SK-MEL-5 (cell line): Measurements from ENCODE around the gene LHX1. TPM values are rescaled to one million over a fixed set of nuclear protein-coding genes. Genes with fewer than 3 reads are reported as not detected.

Experiments used
- DNase-seq: peaks from one replicate; pipeline ENCODE4 v3.0.0-alpha.2; 2016; ENCODE audit warnings: low read depth, low spot score
- in situ Hi-C: cut with HindIII; loops from 2 replicates; pipeline ENCODE4 v1.10.0; 2016; ENCODE audit warnings: low sequenced_read_pairs, high pct_unique_total_duplicates, low pct_unique_long_range_greater_than_20kb
- total RNA-seq: library from RNA; depleted of rRNA; stranded (reverse); fragments of >200 nt; shearing (Covaris generic); gene quantifications from 2 replicates; pipeline ENCODE4 v1.2.3, GENCODE V29; 2014

LHX1 gene
- total RNA-seq, 1 experiment from 2014 or later = 1.2 TPM

DNA sequence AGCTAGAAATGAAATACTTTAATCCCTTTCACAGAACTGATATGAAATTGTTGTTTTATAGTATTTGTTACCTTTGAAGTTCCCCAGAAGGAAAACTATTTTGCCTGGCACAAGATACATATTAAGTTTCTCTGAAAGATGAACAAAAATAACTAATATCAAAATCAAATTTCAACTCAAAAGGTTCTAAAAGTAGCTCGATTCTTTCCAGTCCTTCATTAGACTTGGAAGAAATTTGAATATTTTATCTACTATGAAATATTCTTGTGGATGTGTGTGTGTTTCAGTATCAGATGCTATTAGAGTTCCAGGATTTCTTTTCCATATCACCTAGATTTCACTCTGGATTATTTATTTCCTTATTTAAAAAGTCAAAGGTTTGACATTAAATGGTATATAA lies 7.9 kb downstream of the LHX1 start:
- DNase-seq = no peak
- in situ Hi-C loops = no loop called here

DNA sequence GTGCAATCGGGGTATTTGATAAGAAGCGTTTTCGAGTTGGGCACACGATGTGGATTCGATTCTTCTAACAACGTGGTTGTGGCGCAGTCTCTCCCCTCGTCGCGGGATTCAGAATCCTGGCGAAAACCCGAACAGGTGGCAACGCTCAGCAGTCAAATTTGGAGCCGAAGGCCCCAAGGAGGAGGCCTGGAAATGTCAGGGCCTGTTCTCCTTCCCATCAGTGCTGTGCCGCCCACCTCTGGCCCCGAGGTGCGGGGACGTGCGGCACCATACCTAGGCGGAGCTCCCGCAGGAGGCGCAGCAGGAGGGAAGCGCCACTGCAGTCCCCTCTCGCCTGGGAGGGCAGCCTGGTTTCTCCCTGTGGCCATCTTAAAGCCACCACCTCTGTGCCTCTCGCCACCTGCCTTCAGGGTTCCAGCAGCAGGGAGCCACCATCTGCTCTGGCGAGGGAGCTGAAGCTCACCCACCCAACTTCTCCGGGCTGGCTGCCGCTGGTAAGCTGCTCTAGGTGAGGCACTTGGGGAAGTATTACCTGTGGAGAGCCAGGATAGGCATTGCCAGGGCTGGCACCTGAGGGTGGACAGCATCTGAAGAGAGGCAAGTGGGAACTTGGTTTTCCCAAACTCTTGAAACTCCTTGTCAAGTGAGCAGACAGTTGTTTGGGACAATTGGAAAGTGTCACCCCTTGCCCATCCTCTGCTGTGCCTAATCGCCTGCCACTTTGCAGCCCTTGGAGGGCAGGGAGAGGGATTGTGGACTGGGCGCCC lies 8.9 kb downstream of the LHX1 start:
- in situ Hi-C loops = no loop called here
- no peak for DNase-seq

DNA sequence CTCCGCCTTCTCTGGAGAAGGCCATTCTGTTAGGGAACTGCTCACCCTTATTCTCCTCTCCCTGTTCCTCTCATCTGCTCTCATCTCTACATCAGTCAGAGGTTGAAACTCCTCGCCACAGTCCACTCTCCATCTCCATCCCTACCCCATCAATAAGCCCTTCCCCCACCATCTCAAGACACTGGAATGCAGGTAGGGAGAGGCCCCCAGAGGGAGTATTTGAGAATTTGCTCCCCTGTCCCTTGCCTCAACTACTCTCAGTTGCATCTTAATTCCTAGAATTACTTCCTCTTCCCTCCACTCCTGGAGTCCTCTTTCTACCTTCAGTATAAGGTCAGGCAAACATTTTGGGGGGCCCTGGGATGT lies 9.4 kb downstream of the LHX1 start:
- in situ Hi-C loops = no loop called here
- no peak for DNase-seq

DNA sequence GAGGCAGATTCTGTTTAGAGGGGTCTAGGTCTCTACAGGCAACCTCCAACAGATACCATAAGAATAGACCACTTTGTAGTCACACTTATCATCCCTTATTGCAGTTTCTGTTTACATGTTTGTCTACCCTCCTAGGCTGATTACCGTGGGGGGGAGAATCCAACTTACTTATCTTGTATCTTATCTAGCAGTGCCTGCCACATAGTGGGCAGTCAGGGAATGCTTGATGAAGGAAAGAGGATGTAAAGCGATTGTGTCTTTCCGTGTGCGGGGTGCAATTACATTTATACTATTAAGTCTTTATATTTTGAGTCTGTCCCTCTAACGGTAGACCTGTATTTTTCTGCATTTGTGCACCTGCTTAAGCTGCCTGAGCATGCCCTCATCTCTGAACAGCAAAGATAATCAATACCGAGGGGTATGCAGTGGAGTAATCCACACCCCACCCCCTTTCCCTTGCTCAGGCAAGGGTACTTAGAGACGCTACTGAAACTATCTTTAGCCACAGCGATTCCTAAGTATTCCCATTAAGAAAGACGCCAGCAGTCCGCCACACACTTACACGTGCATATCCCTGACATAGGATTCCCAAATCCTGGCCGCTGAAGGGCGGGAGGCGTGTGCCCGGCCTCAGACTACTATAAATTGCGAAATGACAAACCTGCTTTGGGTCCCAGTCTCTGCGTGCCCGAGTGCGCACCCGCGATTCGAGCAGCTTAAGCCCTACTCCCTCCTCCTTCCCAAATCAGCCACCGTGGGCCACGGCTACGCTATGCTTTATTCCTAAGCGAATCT lies 10.8 kb downstream of the LHX1 start:
- DNase-seq = peak; percentile 11
- in situ Hi-C loops = no loop called here

DNA sequence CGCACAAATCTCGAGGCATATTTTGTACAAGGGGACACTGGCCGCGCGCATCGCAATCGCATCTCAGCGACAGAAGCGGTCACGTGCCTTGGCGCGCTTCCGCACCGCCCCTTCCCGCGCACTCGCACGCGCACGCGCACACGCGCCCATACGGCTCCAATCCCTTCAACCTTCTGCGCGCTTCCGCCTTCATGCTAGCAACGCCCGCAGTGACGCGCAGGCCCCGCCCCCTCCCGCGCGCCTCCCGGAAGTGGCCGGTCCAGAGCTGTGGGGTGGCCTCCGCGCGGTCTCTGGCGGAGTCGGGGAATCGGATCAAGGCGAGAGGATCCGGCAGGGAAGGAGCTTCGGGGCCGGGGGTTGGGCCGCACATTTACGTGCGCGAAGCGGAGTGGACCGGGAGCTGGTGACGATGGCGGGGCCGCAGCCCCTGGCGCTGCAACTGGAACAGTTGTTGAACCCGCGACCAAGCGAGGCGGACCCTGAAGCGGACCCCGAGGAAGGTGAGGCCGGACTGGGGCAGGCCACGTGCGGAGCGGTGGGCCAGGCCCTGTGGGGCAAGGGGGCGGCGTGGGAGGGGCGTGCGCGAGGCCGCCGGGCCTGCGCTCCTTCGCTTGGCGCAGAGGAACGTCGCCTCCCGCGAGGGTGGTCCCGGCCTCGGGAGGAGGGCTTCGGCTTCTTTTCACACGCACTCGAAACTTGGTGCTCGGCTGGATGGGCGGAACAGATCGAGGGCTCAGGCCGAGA lies 11.6 kb downstream of the LHX1 start, which contains the start of gene AATF:
Gene AATF (plus strand): TSS at position 238 of the 744 bp plus-strand sequence. CDS start 172 bp downstream, at position 410.
- DNase-seq = peak; percentile 95
- in situ Hi-C loops = no loop called here

DNA sequence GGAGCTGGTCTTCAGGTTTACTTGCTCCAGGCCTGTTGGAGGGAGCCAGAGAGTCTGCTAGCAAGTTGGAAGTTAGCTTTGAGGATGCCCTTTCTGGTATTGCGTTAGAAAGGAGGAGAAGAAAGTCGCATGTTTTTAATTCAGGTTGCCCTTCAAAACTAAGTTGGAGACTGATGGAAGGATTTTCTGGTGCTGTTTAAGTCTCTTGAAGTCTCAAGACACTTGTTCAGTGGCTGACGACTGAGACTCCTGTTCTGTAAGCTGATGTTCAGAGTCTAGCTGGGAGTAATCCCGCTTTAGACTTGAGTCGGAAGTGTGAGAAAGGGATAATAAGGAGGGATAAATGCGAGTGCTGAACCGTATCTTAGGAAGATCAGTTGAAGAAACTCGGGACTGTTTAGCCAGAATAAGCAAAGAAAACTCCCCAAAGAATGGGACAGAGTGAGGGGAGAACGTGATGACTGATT lies 12.2 kb downstream of the LHX1 start:
- in situ Hi-C loops = no loop called here

DNA sequence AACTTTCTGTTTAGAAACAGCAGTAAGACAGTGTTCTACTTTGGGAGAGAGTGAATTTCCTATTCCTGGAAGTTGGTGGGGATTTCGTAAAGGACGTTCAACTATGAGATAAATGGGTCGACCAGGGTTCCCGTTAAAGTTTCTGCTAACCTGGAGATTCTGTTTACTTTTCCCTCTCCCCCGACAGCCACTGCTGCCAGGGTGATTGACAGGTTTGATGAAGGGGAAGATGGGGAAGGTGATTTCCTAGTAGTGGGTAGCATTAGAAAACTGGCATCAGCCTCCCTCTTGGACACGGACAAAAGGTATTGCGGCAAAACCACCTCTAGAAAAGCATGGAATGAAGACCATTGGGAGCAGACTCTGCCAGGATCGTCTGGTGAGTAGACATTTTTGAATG lies 12.8 kb downstream of the LHX1 start:
- no peak for DNase-seq
- in situ Hi-C loops = no loop called here

More for the DNA sequence above, 12.2 kb downstream of the LHX1 start:
- peak; percentile 26 for DNase-seq

DNA sequence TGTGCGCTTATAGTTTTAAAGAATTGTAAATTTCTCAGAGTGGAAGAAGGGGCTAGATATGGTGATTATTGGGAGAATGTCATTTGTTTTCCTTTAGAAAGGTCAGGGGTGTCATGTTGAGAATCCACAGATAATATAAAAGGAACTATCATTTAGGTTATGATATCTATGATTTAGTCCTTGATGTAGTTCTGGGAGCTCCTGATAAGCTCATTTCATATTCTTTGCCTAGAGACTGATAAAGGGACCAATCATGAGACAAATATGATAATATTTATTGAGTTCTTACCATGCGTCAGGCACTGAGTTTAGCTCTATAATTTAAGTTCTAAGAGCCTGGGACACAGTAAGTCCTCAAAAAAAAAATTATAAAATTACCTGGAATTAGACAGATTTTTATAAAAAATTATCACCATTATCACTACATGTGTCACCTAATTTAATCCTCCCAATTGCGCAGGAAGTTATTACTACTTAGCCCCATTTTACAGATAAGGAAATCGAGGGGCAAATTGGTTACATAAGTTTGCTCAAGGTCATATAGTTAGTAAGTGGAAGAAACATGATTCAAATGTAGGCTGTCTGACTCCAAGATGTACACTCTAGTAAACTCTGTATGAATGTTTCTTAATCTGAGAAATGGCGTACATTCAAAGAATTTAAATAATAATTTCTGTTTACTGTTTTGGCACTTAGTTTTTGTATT lies 14.0 kb downstream of the LHX1 start:
- in situ Hi-C loops = no loop called here
- DNase-seq = no peak

DNA sequence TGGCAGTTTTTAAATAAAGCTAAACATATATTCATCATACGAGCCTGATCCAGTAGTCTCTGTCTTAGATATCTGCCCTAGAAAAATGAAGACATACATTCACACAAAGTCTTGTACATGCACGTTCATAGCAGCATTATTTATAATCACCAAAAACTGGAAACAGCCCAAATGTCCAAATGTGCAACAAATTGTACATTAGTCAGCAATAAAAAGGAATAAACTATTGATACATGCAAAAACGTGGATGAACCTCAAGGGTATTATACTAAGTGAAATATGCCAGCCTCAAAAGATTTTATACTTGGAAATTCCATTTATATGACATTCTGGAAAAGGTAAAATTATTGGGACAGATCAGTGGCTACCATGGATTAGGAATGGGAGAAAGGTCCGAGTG lies 34.2 kb downstream of the LHX1 start:
- no peak for DNase-seq
- in situ Hi-C loops = no loop called here

DNA sequence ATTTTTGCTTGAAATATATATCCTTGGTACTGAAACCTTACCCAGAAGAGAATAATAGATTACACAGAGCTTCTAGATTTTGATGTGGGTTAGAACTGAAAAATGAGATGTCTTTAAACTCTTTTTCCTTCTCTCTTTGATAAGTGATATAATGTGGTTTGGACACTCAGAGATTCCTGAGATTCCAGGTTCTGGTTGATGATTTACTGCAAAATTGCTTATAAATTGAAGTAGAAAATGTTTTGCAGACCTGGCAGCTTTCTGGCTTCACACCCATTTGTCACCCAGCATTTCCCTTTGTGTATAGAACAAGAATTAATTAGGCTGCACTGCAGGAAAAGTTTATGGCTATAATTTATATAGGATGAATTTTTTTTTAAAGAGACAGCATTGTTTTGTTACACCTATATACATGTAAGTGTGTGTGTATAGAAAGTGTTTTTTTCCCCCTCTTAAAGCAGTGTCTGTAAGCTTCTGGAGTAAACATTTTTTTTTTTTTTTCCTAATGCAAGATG lies 35.0 kb downstream of the LHX1 start:
- in situ Hi-C loops = no loop called here

DNA sequence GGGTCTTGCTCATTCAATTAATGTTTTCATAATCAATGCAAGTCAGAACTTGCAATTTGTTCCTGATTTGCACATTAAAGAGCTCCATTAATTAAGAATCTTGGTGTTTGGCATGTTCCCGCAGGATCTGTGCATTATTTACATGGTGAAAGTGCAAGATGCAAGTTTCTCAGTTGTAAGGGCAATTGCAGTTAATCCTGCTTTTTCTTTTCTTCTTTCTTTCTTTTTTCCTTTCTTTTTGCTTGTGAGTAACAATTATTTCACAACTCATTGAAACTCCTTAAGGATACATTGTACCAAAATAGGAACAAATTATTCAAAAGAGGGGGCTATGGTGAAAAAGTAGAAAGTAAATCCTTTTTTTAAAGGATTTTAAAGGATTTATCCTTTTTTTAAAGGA lies 35.6 kb downstream of the LHX1 start:
- in situ Hi-C loops = no loop called here
- DNase-seq = no peak

More for the DNA sequence above, 35.0 kb downstream of the LHX1 start:
- DNase-seq = no peak

DNA sequence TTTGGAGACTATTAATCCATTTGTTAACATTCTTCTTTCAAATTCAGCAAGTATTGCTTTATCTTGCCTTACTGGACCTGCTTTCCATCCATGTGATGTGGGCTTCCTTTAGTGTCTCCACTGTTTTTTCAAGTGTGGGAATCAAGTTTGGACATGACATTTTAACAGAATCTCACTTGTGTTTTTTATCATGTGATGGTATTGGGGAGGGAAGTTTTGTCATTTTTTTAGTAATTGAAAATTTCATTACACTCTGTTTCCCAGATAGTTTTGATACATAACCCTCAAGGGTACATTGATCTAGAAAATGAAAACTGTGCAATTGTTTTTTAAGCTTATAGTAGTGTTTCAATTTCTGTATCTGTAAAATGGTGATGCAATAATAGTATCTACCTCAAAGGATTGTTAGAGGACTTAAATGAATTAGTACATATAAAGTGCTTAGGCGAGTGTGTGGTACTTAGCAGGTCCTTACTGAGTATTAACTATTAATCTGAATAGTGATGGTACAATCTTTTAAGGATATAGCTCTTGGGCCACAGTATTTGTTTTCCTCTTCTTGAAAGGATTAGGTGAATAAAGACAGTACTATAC lies 38.7 kb downstream of the LHX1 start:
- in situ Hi-C loops = no loop called here
- DNase-seq = no peak

DNA sequence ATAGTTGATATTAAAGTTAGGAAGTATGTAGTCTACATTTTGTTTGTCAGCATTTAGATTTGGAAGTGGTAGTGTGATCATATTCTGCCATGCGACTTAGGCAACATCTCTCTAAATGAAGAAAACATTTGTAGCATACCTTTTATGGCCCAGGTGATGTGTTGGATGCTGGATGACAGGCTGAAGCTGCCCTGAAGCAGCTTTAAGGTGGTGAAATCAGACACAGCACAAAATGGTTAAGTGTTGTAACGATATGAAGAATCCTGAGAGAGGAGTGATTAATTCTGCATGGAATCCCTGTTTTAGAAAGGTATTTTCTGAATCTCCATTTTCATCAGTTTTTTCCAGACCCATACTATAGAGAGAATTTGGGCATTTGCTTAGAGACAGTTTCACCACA lies 39.8 kb downstream of the LHX1 start:
- no peak for DNase-seq
- in situ Hi-C loops = no loop called here

DNA sequence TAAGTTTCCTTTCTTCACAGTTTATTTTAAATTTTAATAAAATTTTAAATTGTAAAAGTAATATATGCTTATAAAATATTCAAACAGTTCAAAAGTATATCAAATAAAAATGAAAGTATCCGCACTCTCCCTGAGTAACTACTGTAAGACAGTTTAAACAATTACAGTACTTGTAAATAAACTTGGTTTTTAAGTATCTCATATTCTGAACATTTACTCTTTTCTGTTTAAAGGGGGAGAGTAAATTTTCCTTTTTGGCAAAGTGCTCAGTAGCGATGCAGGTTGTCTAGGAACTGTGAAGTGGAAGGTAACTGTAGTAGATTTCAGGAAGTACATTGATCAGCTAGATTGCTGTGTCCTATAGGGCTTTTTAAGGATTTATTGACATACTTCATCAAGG lies 40.3 kb downstream of the LHX1 start:
- no peak for DNase-seq
- in situ Hi-C loops = no loop called here

DNA sequence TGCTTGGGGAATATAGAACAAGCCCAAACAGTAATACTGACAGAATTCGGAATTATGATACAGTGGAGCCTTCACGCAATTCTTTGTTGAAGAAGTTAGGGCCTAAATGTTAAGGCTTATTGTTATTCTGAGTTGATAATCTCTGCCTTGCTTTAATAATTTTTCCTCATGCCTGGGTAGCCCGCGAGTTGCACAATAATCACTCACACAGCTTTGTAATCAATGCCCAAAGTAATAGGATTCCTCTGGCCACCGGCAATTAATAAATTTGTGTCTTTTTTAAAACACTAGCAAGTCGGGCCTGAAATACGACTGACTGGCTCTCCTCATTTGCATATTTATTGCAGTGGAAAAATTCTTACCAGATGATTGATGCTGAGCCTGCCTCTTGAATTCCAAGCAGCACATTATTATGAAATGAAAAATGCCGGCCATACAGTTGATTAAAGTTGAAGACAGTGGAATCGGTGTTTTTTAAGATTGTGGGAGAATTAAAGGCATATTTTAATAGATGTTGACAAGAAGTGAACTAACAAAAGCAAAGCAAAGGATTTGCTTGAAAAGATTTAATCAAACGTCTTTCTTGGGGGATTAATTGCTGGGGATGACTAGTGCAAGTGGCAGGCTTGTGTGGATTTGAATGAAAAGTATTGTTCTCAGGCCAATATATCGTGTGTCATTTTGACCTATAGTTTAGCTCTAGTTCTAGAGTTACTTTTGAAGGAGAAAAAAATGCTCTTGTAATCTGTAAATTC lies 41.7 kb downstream of the LHX1 start:
- DNase-seq = peak; percentile 25

DNA sequence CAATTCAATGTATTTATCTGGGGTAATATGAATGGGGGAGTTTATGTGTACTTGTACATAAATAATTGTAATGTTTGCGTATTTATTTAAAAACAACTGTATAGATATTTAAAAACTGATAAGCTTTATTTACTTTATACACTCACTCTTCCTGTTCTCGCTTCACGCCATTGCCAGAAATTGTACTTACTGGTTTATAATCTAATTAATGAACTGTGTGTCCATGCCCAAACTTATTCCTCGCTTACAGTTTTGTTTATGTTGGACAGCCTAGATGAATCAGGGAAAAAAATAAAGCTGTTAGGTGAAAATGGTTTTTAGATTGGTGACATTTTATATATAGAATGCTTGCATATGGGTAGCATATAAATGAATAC lies 42.3 kb downstream of the LHX1 start:
- no peak for DNase-seq
- in situ Hi-C loops = no loop called here

More for the DNA sequence above, 41.7 kb downstream of the LHX1 start:
- in situ Hi-C loops = no loop called here
